Stromal cell of bone marrow (primary cell): ENCODE results near the gene ALDOB.
A peak's percentile ranks its signal among the peaks of the same experiment; 100 is the strongest.

ENCODE experiments used
- DNase-seq: peaks from one replicate; pipeline ENCODE4 v3.0.0-alpha.2; 2012; ENCODE audit warnings: low read depth

The ALDOB gene

GRCh38 chr9:101435601-101436079 lies at the start of gene ALDOB:
Gene ALDOB (minus strand): TSS chr9:101435774. CDS start chr9:101430887, 4,887 bp downstream.
- no peak for DNase-seq

DNA sequence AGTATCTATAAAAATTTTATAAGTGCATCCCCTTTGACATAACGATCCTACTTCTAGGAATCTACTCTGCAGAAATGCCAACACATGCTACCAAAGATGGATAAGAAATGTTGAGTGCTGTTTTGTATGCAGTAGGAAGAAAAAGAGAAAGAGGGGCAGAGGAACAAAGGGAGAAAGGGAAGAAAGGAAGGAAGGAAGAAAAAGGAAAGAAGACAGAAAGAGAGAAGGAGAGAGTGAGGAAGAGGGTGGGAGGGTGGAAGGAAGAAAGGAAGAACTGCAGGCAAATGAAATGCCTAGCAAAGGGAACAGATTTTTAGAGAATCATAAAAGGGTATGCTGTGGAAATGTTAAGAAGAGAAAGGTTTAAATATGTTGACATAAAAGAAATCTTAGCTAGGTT lies 48.5 kb upstream of the ALDOB start:
- DNase-seq, result no peak

- DNase-seq, result no peak
These were observed 45.7 kb upstream of the ALDOB start for GRCh38 chr9:101481261-101481660.

DNA sequence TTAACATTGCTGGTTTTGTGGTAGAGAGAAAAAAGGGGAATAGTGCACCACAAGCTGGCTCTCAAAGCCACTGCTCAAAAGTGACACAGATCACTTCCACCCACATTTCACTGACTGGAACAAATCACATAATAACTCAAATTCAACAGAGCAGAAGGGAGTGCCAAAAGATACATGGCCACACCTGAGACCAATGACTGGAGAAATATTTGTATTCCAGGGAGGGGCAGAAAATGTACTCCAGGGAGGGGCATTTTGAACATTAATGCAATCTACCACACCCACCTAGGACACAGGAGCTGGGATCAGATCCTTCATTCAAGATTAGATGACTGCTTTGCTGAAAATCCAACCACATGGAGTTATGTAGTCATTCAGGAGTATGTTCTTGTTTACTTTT lies 44.8 kb upstream of the ALDOB start:
- no peak for DNase-seq

- DNase-seq, result no peak
These were observed 43.9 kb upstream of the ALDOB start for GRCh38 chr9:101479338-101480030.

DNA sequence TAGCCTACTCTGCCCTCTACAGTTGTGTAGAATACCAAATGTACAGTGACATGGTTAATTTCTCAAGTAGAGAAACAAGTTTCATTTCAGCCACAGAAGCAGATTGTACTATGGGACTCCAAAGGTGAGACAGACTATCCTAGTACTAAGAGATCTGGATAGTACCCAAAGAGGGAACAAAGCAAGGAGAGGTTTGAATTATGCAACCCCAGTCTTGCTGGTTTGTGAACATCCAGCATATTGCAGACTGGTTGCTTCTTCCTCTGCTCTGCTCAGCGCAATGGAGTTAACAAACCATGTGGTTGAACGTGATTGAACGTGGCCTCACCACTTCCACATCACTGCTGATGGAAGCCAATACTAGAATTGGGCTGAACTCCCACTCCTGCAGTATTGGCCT lies 43.3 kb upstream of the ALDOB start:
- DNase-seq, result no peak

- no peak for DNase-seq
These were observed 42.9 kb upstream of the ALDOB start for GRCh38 chr9:101478444-101478843.

- DNase-seq, result no peak
These were observed 42.2 kb upstream of the ALDOB start for GRCh38 chr9:101477736-101478135.

DNA sequence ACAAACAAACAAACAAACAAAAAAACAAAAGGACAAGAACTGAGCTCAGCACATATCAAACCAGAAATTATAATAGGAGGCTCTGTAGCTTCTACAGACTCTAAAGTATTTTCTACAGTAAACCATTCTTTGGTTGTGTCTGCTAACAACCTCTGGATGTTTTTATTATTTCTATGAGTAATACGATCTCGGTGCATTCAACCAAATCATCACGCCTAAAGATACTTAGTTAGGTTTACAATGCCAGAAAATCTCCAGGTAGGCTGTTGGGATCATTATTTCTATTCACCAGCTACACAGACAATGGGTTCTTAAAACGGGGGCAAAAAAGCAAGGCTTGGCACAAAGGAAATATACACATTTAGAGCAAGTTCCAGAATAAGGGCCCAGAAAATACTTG lies 41.6 kb upstream of the ALDOB start:
- no peak for DNase-seq

- DNase-seq, result no peak
These were observed 41.1 kb upstream of the ALDOB start for GRCh38 chr9:101476576-101477208.

- DNase-seq, result no peak
These were observed 37.3 kb upstream of the ALDOB start for GRCh38 chr9:101472891-101473290.

DNA sequence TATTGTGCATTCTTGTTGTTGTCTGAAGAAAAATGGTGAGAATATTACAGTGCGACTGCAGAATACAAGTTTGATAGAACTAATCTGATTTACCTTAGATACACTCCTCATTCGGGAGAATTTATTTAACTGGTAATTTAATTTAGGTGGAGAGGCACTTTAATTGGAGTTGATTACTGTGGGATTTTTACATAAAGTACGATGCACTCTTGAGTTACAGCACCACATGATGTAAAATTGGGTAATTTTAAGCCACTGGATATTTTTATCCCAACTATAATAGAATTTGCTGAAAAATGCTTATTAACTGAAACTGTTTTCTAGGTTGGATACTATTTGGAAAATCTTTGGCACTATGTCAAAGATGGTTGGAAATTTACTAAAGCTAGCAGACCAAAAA lies 35.4 kb upstream of the ALDOB start:
- DNase-seq, result no peak

DNA sequence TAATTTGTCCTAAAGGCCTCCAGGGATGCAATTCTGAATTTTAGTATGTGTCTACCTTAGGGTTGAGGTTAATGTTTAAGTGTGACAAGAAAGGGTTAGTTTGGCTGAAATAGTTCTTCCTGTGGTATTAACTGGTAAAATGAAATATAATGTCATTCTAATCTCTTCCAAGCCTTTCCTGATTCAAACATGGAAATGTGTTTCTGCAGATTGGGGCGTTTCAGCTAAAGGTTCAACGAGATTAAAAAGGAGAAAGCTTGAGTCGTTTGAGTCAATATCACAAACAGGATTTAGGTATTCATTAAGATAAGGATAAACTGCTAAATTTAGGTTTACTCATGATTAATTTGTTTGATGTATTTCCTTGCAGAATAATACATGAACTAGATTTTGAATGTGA lies 34.4 kb upstream of the ALDOB start:
- DNase-seq, result no peak

GRCh38 chr9:101469026-101469425 lies 33.5 kb upstream of the ALDOB start:
- DNase-seq, result no peak

GRCh38 chr9:101468116-101468515 lies 32.5 kb upstream of the ALDOB start:
- DNase-seq, result no peak

- no peak for DNase-seq
These were observed 32.1 kb upstream of the ALDOB start for GRCh38 chr9:101467690-101468089.

GRCh38 chr9:101466863-101467262 lies 31.3 kb upstream of the ALDOB start:
- DNase-seq, result no peak

DNA sequence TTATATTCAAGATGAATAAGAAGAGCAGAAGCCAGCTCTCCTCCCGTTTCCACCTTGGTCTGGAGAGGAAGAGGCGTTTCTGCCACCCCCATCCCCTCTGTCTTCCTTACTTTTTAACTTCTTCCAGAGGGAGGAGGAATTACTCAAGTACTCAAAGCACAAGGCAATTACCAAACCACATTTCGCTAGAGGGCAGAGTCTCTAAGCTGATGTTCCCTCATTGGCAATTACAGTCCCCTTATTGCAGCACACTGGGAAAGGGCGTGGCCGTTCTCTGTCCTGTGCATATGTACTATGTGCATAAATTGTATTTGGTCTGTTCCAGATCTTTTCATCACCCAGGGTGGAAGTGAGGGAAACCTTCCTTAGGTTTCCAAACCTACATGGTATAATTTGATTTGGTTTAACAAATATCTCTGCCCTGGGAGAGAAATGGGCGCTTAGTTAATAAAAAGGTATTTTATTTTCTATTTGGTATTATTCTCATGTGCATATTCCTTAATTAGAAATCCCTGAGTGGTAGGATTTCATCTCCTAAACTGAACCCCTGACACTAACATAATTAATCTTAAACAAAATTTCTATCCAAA lies 29.8 kb upstream of the ALDOB start:
- DNase-seq, result peak; percentile 61

DNA sequence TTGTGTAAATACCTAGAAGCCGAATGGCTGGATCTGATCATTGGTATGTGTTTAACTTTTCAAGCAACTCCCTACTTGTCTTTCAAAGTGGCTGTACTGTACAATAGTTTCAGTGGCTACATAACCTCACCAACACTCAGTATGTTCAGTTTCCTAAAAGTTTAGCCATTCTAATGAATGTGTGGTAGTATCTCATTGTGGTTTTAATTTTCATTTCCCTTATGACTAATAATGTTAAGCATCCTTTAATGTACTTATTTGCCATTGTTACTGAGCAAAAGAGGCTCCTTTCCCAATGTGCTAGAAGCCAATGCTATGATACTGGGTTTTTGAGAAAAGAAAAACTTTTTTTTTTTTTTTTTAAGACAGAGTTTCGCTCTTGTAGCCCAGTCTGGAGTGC lies 27.8 kb upstream of the ALDOB start:
- DNase-seq, result no peak

DNA sequence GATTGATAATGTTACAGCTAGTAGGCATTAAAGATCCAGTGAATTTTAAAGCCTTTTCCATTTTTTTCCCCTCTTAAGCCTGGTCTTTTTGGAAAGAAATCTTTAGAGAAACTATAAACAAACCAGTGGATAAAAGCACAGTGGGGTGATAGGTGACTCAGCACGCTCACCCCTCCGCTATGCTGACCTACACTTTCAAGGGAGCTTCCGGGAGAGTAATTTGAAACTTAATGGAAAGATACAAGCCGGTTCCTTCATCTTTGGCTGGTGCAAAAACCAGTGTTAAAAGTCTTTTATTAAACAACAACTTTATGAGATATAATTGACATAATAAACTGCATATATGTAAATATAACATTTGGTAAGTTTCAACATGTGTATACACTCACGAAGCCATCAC lies 27.0 kb upstream of the ALDOB start:
- no peak for DNase-seq

DNA sequence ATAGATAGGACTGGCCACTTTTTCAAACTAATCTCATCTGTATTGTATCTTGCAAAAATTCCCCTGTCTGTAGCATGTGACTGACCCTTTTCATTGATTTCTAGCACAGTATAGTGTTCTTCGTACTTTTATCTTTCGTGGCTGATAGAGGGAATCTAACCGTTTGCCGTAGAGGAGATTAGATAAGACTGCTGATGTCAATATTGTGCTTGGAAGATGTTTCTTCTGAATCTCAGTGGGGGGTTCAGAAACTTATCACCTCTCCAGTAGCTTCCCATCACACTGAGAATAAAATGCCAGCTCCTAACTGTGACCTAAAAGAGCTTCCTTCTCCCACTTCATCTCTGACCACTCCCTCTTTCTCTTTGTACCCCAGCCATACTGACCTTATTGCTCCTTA lies 25.4 kb upstream of the ALDOB start:
- no peak for DNase-seq

- DNase-seq, result peak; percentile 69
These were observed 23.5 kb upstream of the ALDOB start for GRCh38 chr9:101458963-101459631.

GRCh38 chr9:101457003-101457402 lies 21.4 kb upstream of the ALDOB start:
- no peak for DNase-seq
